Placental pericyte (primary cell): ENCODE data around the gene DMPK. TPM values are rescaled to one million over a fixed set of nuclear protein-coding genes. Genes with fewer than 3 reads are reported as not detected.

Experiments used
- total RNA-seq: library from RNA; depleted of rRNA; stranded (reverse); fragments of >200 nt; gene quantifications from 2 replicates; pipeline ENCODE4 v1.2.3, GENCODE V29; 2012

DMPK gene, protein sequence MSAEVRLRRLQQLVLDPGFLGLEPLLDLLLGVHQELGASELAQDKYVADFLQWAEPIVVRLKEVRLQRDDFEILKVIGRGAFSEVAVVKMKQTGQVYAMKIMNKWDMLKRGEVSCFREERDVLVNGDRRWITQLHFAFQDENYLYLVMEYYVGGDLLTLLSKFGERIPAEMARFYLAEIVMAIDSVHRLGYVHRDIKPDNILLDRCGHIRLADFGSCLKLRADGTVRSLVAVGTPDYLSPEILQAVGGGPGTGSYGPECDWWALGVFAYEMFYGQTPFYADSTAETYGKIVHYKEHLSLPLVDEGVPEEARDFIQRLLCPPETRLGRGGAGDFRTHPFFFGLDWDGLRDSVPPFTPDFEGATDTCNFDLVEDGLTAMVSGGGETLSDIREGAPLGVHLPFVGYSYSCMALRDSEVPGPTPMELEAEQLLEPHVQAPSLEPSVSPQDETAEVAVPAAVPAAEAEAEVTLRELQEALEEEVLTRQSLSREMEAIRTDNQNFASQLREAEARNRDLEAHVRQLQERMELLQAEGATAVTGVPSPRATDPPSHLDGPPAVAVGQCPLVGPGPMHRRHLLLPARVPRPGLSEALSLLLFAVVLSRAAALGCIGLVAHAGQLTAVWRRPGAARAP
- 26.9 and 29.5 TPM in 2 replicates for total RNA-seq

DNA sequence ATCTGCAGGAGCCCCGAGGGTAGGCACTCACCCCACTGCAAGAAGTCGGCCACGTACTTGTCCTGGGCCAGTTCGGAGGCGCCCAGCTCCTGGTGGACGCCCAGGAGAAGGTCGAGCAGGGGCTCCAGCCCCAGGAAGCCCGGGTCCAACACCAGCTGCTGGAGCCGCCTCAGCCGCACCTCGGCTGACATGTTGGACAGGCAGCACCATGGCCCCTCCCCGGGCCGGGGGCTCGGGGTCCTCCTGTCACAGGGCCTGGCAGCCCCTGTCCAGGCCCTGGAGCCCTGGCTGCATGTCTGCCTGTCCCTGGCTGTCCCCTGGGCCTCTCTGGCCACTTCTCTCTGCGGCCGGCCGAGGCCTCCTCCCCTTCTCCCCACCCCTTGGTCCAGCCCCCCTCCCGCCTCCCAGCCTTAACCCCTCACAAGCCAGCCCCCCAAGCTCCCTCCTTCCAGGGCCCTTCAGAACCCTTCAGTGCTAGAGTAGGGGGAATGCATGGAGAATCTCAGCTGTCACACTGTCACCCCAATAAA lies at the start of gene DMPK:
Gene DMPK, minus strand, starts transcription at position 329 of the 530 bp plus-strand sequence. Its CDS starts 138 bp downstream, at position 191.

GRCh38 chr19:45814851-45815480 lies 32.7 kb upstream of the DMPK start, which contains the start of gene RSPH6A:
Gene RSPH6A, minus strand, starts transcription at chr19:45815308. Its CDS starts 132 bp downstream, at chr19:45815176.

DNA sequence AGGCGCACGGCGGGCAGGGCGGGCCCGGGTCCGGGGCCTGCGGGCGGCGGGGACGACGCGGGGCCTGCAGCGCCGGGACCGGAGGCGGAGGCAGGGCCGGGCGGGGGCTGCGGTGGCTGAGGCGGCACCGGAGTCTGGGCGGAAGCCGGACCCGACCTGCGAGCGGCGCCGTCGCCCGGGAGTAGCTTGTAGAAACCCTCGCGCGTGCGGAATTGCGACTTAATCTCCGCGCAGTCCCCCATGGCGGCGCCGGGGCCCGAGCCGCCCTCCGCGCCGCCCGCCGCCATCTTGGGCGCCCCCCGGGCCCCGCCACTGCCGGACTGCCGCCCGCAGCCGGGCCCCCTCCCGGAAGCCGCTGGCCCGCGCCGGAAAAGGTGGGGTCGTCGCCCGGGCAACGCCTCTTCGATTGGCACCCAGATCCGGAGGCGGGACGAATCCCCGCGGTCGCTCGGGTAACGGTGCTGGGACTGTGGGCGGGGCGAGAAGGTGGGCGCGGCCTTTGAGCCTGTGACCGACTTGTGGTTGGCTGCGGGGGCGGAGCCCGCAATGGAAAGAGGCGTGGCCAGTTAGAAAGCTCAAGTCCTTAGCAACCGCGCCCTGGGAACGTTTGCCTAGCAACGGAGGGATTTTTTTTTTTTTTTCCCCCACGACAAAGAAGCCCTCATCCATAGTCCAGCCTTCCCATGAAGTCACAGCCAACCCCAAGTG lies 10.3 kb upstream of the DMPK start, which contains the start of gene DMWD:
Gene DMWD, minus strand, starts transcription at position 376 of the 708 bp plus-strand sequence. Its CDS starts 89 bp downstream, at position 287.

GRCh38 chr19:45768984-45769782 lies 13.1 kb downstream of the DMPK start, which contains the start of gene SIX5:
Gene SIX5, minus strand, starts transcription at chr19:45769252. Its CDS starts 408 bp downstream, at chr19:45768844.

DNA sequence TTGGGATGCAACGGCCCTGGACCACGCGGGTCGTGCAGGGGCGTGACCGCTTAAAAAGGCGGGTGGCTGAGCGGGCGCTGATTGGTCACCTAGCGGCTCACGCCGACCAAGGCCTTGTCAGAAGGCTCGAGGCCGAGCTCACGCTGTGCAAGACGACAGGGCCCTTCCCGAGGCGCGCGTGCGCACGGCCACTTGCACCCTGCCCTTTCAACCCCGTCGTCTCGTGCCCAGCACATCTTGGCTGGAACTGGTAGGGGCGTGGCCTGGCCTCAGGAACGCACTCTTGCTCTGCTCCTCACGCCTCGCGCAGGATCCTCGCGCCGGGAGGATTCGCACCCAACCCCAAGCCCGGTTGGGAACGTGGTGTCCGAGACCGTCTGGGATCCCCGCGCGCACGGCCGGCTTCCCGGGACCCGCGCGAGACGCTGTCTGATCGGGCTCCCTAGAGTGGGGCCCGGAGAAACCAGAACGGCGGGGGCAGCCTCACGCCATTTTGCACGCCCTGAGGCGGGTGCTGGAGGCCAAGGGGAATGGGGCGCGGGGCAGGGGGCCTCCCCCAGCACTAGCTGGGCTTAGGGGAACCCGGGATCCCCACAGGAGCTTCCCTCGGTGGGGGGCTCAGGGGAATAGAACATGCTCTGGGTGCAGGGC lies 49.0 kb downstream of the DMPK start, which contains the start of gene MEIOSIN:
Gene MEIOSIN, plus strand, starts transcription at position 280 of the 651 bp plus-strand sequence. CDS start 1,938 bp downstream, outside the sequence.

GRCh38 chr19:45730368-45731288 lies 51.7 kb downstream of the DMPK start, which contains the start of gene FBXO46:
Gene FBXO46, minus strand, starts transcription at chr19:45730896. Its CDS starts 17,401 bp downstream, at chr19:45713495.

Other genes starting within 250 kb of the DMPK start
- gene OPA3, start 197.7 kb downstream of the DMPK start, total RNA-seq: 9.2 and 12.9 TPM in 2 replicates
- under 0.01 and 0.72 TPM in 2 replicates for gene GPR4, start 180.3 kb downstream of the DMPK start, total RNA-seq
- gene EML2, start 143.1 kb downstream of the DMPK start, total RNA-seq: 42.9 and 56.2 TPM in 2 replicates
- gene GIPR, start 114.3 kb downstream of the DMPK start, total RNA-seq: not detected in 2 replicates
- gene SNRPD2, start 90.5 kb downstream of the DMPK start, total RNA-seq: 157 and 234 TPM in 2 replicates
- 20.6 and 29.8 TPM in 2 replicates for gene QPCTL, start 89.8 kb downstream of the DMPK start, total RNA-seq
- 6.6 and 10.5 TPM in 2 replicates for gene FBXO46, start 51.6 kb downstream of the DMPK start, total RNA-seq
- under 0.01 TPM in 1 of 2 replicates, not detected in the other for gene MEIOSIN, start 49.1 kb downstream of the DMPK start, total RNA-seq
- 9.7 and 10.1 TPM in 2 replicates for gene SIX5, start 13.2 kb downstream of the DMPK start, total RNA-seq
- gene DMWD, start 10.4 kb upstream of the DMPK start, total RNA-seq: 44.9 and 84.2 TPM in 2 replicates
- gene RSPH6A, start 32.8 kb upstream of the DMPK start, total RNA-seq: 0.22 and 0.43 TPM in 2 replicates
- 46.2 and 50.8 TPM in 2 replicates for gene SYMPK, start 80.7 kb upstream of the DMPK start, total RNA-seq
- gene FOXA3, start 81.8 kb upstream of the DMPK start, total RNA-seq: not detected in 2 replicates
- gene IRF2BP1, start 103.7 kb upstream of the DMPK start, total RNA-seq: 26.7 and 39.1 TPM in 2 replicates
- 1.9 and 2.0 TPM in 2 replicates for gene MYPOP, start 120.1 kb upstream of the DMPK start, total RNA-seq
- gene NANOS2, start 132.3 kb upstream of the DMPK start, total RNA-seq: not detected in 2 replicates
- under 0.01 TPM in 1 of 2 replicates, not detected in the other for gene NOVA2, start 191.4 kb upstream of the DMPK start, total RNA-seq
- gene CCDC61, start 213.0 kb upstream of the DMPK start, total RNA-seq: 3.9 and 11.3 TPM in 2 replicates
- gene PGLYRP1, start 240.6 kb upstream of the DMPK start, total RNA-seq: not detected in 2 replicates